Gastroesophageal sphincter (tissue), 3 donors: ENCODE results near the gene PDE4B.

Source experiments
- EP300 ChIP-seq: sonication (generic); formaldehyde crosslinking; IDR thresholded peaks from one replicate; pipeline ENCODE4 v1.6.1; 2017; ENCODE audit warnings: antibody characterized with exemption, mild to moderate bottlenecking
- TF ChIP-seq, protein P1 (sequence below), 4 experiments: fragments of 200-600 bp in 2 of 4; fragments of 450-650 bp in 2 of 4; sonication (generic) in 1 of 4; IDR thresholded peaks; one replicate each; pipeline ENCODE4 v1.5.1; 2017 to 2019; ENCODE audit warnings: antibody characterized with exemption in 4 of 4, mild to moderate bottlenecking in 2 of 4, moderate library complexity in 2 of 4

DNA sequence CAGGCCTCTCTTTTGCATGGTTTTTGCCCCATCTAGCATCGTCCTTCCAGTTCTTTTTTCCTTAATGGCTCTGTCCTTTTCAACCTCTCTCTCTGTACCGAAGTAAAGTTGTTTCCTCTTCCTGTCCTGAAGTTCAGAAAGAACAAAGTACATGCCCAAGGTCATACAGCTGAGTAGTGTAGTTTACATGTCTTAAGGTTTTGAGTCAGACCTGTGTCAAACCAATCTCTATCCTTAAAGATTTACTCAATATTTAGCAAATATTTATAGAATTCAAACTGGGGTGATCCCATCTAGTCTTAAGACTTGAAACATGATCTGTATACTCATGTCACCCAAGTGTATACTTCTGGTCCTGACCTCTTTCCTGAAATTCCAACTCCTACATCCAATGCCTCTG lies 622.6 kb downstream of the PDE4B start:
- TF ChIP-seq EP300: no peak
- TF ChIP-seq, protein P1, sequence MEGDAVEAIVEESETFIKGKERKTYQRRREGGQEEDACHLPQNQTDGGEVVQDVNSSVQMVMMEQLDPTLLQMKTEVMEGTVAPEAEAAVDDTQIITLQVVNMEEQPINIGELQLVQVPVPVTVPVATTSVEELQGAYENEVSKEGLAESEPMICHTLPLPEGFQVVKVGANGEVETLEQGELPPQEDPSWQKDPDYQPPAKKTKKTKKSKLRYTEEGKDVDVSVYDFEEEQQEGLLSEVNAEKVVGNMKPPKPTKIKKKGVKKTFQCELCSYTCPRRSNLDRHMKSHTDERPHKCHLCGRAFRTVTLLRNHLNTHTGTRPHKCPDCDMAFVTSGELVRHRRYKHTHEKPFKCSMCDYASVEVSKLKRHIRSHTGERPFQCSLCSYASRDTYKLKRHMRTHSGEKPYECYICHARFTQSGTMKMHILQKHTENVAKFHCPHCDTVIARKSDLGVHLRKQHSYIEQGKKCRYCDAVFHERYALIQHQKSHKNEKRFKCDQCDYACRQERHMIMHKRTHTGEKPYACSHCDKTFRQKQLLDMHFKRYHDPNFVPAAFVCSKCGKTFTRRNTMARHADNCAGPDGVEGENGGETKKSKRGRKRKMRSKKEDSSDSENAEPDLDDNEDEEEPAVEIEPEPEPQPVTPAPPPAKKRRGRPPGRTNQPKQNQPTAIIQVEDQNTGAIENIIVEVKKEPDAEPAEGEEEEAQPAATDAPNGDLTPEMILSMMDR (IDR thresholded peaks at IDR 0.05): no peak
